Measurements from ENCODE around the gene TSPYL6. TPM values are rescaled to one million over a fixed set of nuclear protein-coding genes. Genes with fewer than 3 reads are reported as not detected.

TSPYL6 gene
- total and polyA plus RNA-seq, 9 donors, result 0.05 to 0.24 (median 0.10) TPM; not detected in 4

DNA sequence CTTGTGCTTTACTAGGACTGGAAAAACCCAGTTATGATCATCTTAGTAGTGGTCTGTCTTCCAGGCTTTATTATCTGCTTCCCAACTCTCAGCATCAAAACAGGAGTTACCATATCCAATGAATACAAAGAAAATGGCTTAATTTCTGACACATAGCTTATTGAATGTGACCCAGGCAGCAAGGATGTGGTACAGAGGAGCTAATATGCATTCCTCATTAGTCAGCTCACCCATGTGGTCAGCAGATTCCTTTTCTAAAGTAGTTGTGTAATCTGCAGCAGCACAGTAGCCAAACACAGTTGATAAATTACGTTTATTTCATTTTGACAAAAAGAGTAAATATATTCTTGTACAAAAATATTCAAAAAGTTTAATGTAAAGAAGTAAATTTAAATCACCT is 43.6 kb downstream of the TSPYL6 start:
- no peaks in the 10 kb centered on the region for H3K27me3 ChIP-seq
- 19 to 22% (median 19%) methylated on average over 1 of the region's 1 CpG for WGBS, 3 donors
- no peaks in the 10 kb centered on the region for H3K36me3 ChIP-seq
- H3K4me1 ChIP-seq (ENCODE audit: insufficient read depth), result peaks cover 2% of the 10 kb centered on the region
- intact Hi-C loops (cut with DNase I), result no loop called here
- H3K27ac ChIP-seq, result no peak overlapping the region
- no peak for DNase-seq
- no peak overlapping the region for H3K4me3 ChIP-seq
- H3K9me3 ChIP-seq, result no peaks in the 10 kb centered on the region
- TF ChIP-seq POLR2A (IDR thresholded peaks at IDR 0.05) (no peak), EP300 (IDR thresholded peaks at IDR 0.05) (no peak), CTCF (IDR thresholded peaks at IDR 0.05) (no peak)

- WGBS, 3 donors, result 57 to 64% (median 63%) methylated on average over 3 of the region's 3 CpGs
- no peak for DNase-seq
- H3K27ac ChIP-seq, result no peak overlapping the region
- no peaks in the 10 kb centered on the region for H3K27me3 ChIP-seq
- H3K36me3 ChIP-seq, result no peaks in the 10 kb centered on the region
- H3K4me3 ChIP-seq, result no peak overlapping the region
- no peaks in the 10 kb centered on the region for H3K9me3 ChIP-seq
- intact Hi-C loops (cut with DNase I), result no loop called here
- peaks cover 4% of the 10 kb centered on the region for H3K4me1 ChIP-seq (ENCODE audit: insufficient read depth)
- no peak for TF ChIP-seq CTCF (IDR thresholded peaks at IDR 0.05)
- no peak for TF ChIP-seq POLR2A (IDR thresholded peaks at IDR 0.05)
- no peak for TF ChIP-seq EP300 (IDR thresholded peaks at IDR 0.05)
These were observed 46.6 kb downstream of the TSPYL6 start for GRCh38 chr2:54209379-54209778.

DNA sequence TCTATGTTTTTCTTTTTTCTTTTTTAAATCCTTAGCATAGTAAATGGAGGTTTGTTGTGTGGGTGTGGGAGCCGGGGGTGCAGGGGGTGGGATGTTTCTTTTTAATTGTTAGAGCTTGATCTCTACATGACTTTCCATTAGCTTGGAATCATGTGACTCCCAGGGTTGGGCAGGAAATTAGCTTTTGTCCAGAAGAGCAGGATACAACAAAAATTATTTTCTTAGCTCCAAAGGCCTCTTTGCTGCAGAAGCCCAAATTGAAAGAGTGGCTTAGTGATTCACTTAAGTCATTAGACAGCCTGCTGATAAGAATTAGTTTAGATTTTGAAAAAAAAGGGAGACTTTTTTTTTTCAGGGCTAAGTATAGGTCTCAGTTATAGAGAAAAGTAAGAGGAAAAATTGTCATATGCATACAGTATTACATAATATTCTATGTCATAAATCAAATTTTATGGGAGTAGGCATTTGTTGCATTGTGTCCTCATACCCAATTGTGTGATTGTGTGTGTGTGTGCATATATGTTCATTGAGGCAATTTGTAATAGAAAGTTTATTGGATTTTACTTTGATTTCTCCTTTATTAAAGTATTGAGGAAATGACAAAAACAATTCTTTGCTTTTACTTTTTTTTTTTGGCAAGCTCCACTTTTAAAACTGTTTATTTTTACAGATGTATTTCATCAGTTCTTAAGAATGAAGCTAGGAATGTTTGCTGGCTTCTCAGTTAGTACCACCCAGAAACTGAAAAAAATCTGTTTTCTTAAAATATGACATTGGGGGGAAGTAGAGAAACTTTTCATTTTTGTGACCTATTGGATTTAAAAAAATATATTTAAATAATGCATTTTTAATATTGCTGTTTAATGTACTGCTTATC is 47.4 kb downstream of the TSPYL6 start:
- Histone ChIP-seq H3K4me1 (ENCODE audit: insufficient read depth) (peaks cover 4% of the 10 kb centered on the region), H3K27me3 (no peaks in the 10 kb centered on the region), H3K4me3 (no peak overlapping the region), H3K9me3 (no peaks in the 10 kb centered on the region), H3K27ac (no peak overlapping the region), H3K36me3 (no peaks in the 10 kb centered on the region)
- no peak for DNase-seq
- WGBS, 3 donors, result 5 to 21% (median 12%) methylated on average over 1 of the region's 1 CpG
- TF ChIP-seq EP300 (IDR thresholded peaks at IDR 0.05) (no peak), CTCF (IDR thresholded peaks at IDR 0.05) (no peak), POLR2A (IDR thresholded peaks at IDR 0.05) (no peak)
- intact Hi-C loops (cut with DNase I), result no loop called here

DNA sequence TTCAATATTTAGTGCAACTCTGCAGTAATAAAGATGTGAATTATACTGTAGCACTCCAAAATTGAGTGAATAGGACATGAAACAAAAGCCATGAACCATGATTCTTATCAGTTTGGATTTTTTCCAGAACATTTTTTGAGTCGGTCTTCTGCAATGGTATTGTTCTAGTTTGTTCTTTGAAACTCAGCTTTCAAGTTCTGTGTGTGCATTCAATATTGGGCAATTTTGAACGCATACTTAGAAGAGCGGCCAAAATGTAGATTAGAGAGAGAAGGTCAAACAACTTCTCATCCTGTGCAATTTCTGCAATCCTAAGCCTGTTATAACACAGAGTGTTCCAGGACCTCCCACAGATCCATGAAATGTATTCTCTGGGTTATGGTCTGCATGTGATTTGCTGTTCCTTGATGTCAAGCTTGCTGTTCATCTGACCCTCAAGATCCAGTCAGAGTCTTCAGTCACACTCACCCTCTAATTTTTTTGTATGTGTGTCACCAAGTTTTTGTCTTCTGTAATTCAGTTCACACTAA is 48.3 kb downstream of the TSPYL6 start:
- Histone ChIP-seq H3K27me3 (no peaks in the 10 kb centered on the region), H3K4me1 (ENCODE audit: insufficient read depth) (peaks cover 4% of the 10 kb centered on the region), H3K4me3 (no peak overlapping the region), H3K9me3 (no peaks in the 10 kb centered on the region), H3K36me3 (no peaks in the 10 kb centered on the region), H3K27ac (no peak overlapping the region)
- DNase-seq, result no peak
- TF ChIP-seq CTCF (IDR thresholded peaks at IDR 0.05), result no peak
- no peak for TF ChIP-seq EP300 (IDR thresholded peaks at IDR 0.05)
- TF ChIP-seq POLR2A (IDR thresholded peaks at IDR 0.05), result no peak
- intact Hi-C loops (cut with DNase I), result no loop called here
- WGBS, 3 donors, result 9 to 15% (median 10%) methylated on average over 3 of the region's 3 CpGs
